Heart left ventricle (tissue), 16 donors: ENCODE data around the gene PPP2R2D. TPM values are rescaled to one million over a fixed set of nuclear protein-coding genes. Genes with fewer than 3 reads are reported as not detected.
A peak's percentile ranks its signal among the peaks of the same experiment; 100 is the strongest.

Experiments
- ATAC-seq, 4 donors: fragments of 200-7000 bp; cut with Tn5 transposase; one replicate each; pipeline ENCODE4 v1.9.1; 2020 to 2022; ENCODE audit warnings: moderate library complexity in 4 of 4, mild to moderate bottlenecking in 3 of 4, moderate number of reproducible peaks in 1 of 4
- DNase-seq, 5 donors: peaks; one replicate each; pipeline ENCODE4 v3.0.0-alpha.2; 2020
- H3K27ac ChIP-seq, 12 donors: fragments of 200-600 bp; sonication (generic) in 4 of 12; one replicate each; pipeline versions ENCODE4 v1.5.0 to v1.8.0; 2016 to 2022; ENCODE audit warnings: mild to moderate bottlenecking in 2 of 12
- H3K27me3 ChIP-seq, 9 donors: fragments of 200-600 bp; sonication (generic) in 2 of 9; one replicate each; pipeline versions ENCODE4 v1.5.1 to v1.8.0; 2016 to 2022; ENCODE audit warnings: mild to moderate bottlenecking in 3 of 9
- H3K36me3 ChIP-seq, 9 donors: fragments of 200-600 bp; sonication (generic) in 2 of 9; one replicate each; pipeline versions ENCODE4 v1.5.0 to v1.8.0; 2018 to 2022; ENCODE audit warnings: mild to moderate bottlenecking in 2 of 9
- H3K4me1 ChIP-seq, 12 donors: fragments of 200-600 bp; sonication (generic) in 4 of 12; one replicate each; pipeline versions ENCODE4 v1.5.0 to v1.8.0; 2016 to 2022; ENCODE audit warnings: mild to moderate bottlenecking in 3 of 12
- H3K4me3 ChIP-seq, 12 donors: fragments of 200-600 bp; sonication (generic) in 4 of 12; one replicate each; pipeline versions ENCODE4 v1.5.0 to v1.8.0; 2017 to 2022; ENCODE audit warnings: mild to moderate bottlenecking in 9 of 12, moderate library complexity in 4 of 12
- H3K9me3 ChIP-seq, 12 donors: fragments of 200-600 bp; sonication (generic) in 4 of 12; one replicate each; pipeline versions ENCODE4 v1.5.0 to v1.8.0; 2016 to 2022; ENCODE audit warnings: mild to moderate bottlenecking in 1 of 12
- CTCF ChIP-seq, 12 donors: fragments of 200-600 bp; sonication (generic) in 4 of 12; IDR thresholded peaks; one replicate each; pipeline versions ENCODE4 v1.5.0 to v1.8.0; 2018 to 2022; ENCODE audit warnings: antibody characterized with exemption in 12 of 12, mild to moderate bottlenecking in 5 of 12
- POLR2A ChIP-seq, 2 donors: fragments of 450-650 bp; IDR thresholded peaks; one replicate each; pipeline ENCODE4 v1.6.1; 2017; ENCODE audit warnings: antibody characterized with exemption in 2 of 2, mild to moderate bottlenecking in 2 of 2, moderate library complexity in 2 of 2
- WGBS, 4 donors: extraction: QIAGEN DNeasy Blood & Tissue Kit in 2 of 4; methylation state at CpG; one replicate each; pipeline versions ENCODE4 v1.1.5 to v1.1.7; 2013 to 2018; 5-methylcytosine and 5-hydroxymethylcytosine counted together
- intact Hi-C, 10 donors: fragments of 100-400 bp; cut with DNase I; formaldehyde crosslinking; loops; one replicate each; pipeline versions ENCODE4 v1.11.1 to v1.14.2; 2022
- polyA plus RNA-seq, 2 donors: library from polyadenylated mRNA; stranded (reverse); fragments of 200-250 nt; gene quantifications; one replicate each; pipeline ENCODE4 v1.2.3, GENCODE V29; 2013
- total RNA-seq, 9 donors: library from RNA; depleted of rRNA in 2 of 9; stranded (reverse); fragments of >200 nt in 2 of 9; fragmentation: NEBNext Ultra II Directional in 3 of 9; extraction: Animal tissue kit (Norgen Biotek cat#: 25700) in 3 of 9; gene quantifications; one replicate each; pipeline versions ENCODE4 v1.1.0 to v1.2.4, GENCODE V29; 2016 to 2023
- donor health status: ischemic (EF 13 %, LVEDD 7.1; RV severe dilation, severe dysfunction).
- donor health status: healthy with polysubstance abuse.
- donor health status: DM: no; HTN: yes; CAD: no.
- donor health status: DM: no; HTN: no; CAD: no.
- donor health status: ischemic (EF 25% LVEDD 6.9; RV normal size, moderate dysfunction).
- donor health status: ischemic (EF 25% LVEDD 5.7; RV mildly dilated, moderate dysfunction).
- donor health status: healthy.
- donor health status: DM: yes; HTN: yes; CAD: no.
- donor health status: ischemic (EF 35%, LVEDD 5.7; RV mildly dilated, moderate dysfunction).
- donor health status: nonischemic (EF 11% LVEDD 7.7; RV severe dilation, severe dysfunction).
- donor health status: DM: yes; HTN: yes; CAD: no.
- donor health status: PGD.
- donor health status: ischemic (EF 29% LVEDD 5.4; RV normal size, mild dysfunction).
- donor health status: nonischemic (EF 23%, LVEDD 6.1; RV moderate dilation, normal function).

Gene PPP2R2D
- total and polyA plus RNA-seq, 11 donors = 29.4 to 43.4 (median 36.4) TPM

- peak in 1 of 4 donors; percentile 11 for ATAC-seq
- WGBS, 4 donors = 77 to 83% (median 82%) methylated on average over 21 to 23 of the region's 23 CpGs
Observed at GRCh38 chr10:131855461-131856401, 45.1 kb upstream of the PPP2R2D start.

GRCh38 chr10:131856441-131857094 is 44.2 kb upstream of the PPP2R2D start:
- H3K36me3 ChIP-seq = no peaks in the 10 kb centered on the region
- TF ChIP-seq CTCF (IDR thresholded peaks at IDR 0.05) = no peak
- no peak for TF ChIP-seq POLR2A (IDR thresholded peaks at IDR 0.05)
- H3K4me3 ChIP-seq = no peak overlapping the region
- H3K27me3 ChIP-seq = peaks cover 5 to 58% (median 16%) of the 10 kb centered on the region in 9 donors
- peak in 1 of 5 donors; percentile 2 for DNase-seq
- H3K27ac ChIP-seq = no peak overlapping the region
- H3K9me3 ChIP-seq = no peaks in the 10 kb centered on the region
- intact Hi-C loops = no loop called here
- ATAC-seq = no peak
- no peaks in the 10 kb centered on the region for H3K4me1 ChIP-seq
- WGBS, 4 donors = 83 to 86% (median 84%) methylated on average over 18 of the region's 18 CpGs

More at GRCh38 chr10:131855461-131856401, 45.1 kb upstream of the PPP2R2D start:
- peak in 2 of 5 donors; percentile 3 to 13 for DNase-seq
- Histone ChIP-seq H3K27ac (no peak overlapping the region), H3K36me3 (no peaks in the 10 kb centered on the region), H3K4me3 (no peak overlapping the region), H3K4me1 (no peaks in the 10 kb centered on the region), H3K9me3 (no peaks in the 10 kb centered on the region), H3K27me3 (peaks cover 0 to 50% (median 9%) of the 10 kb centered on the region in 9 donors)
- TF ChIP-seq POLR2A (IDR thresholded peaks at IDR 0.05) (no peak), CTCF (IDR thresholded peaks at IDR 0.05) (no peak)
- intact Hi-C loops = no loop called here

GRCh38 chr10:131857156-131858117 is 43.4 kb upstream of the PPP2R2D start:
- Histone ChIP-seq H3K4me1 (no peaks in the 10 kb centered on the region), H3K27me3 (peaks cover 5 to 67% (median 16%) of the 10 kb centered on the region in 9 donors), H3K36me3 (no peaks in the 10 kb centered on the region), H3K27ac (no peak overlapping the region), H3K4me3 (no peak overlapping the region), H3K9me3 (no peaks in the 10 kb centered on the region)
- ATAC-seq (no peak), DNase-seq (peak in 2 of 5 donors; percentile 2 to 11)
- WGBS, 4 donors = 81 to 89% (median 84%) methylated on average over 23 to 33 of the region's 33 CpGs
- no peak for TF ChIP-seq CTCF (IDR thresholded peaks at IDR 0.05)
- TF ChIP-seq POLR2A (IDR thresholded peaks at IDR 0.05) = no peak
- intact Hi-C loops = no loop called here
